HepG2 (cell line): ENCODE results near the gene FGF16. TPM values are rescaled to one million over a fixed set of nuclear protein-coding genes. Genes with fewer than 3 reads are reported as not detected.

Source experiments
- ATAC-seq: fragments of 200-7000 bp; cut with Tn5 transposase; 3 replicates; pipeline ENCODE4 v1.9.1; 2020; ENCODE audit warnings: mild to moderate bottlenecking, moderate library complexity
- BruUV-seq: library from RNA; stranded (reverse); fragments of 400-500 nt; replicated peaks from 2 replicates; lab custom pipeline; 2021; lab: Mats Ljungman, UMichigan
- CTCF ChIA-PET: fragments of 300-600 bp; formaldehyde crosslinking; extraction: SDS; loops from one replicate; lab custom pipeline; 2021; ENCODE audit warnings: low total read pairs, inconsistent platforms, low intra/inter-chr PET ratio; lab: Yijun Ruan, JAX
- POLR2A ChIA-PET: fragments of 350-600 bp; sonication (Branson Sonifier 250); formaldehyde crosslinking; loops from one replicate; lab custom pipeline; 2020; ENCODE audit warnings: antibody characterized with exemption, inconsistent platforms; lab: Yijun Ruan, JAX
- DNase-seq: peaks from one replicate; pipeline ENCODE4 v3.0.0-alpha.2; 2015; ENCODE audit warnings: low spot score
- FAIRE-seq: peaks from 3 replicates; lab custom pipeline; 2011; peaks lifted over from hg19 to GRCh38; lab: Jason Lieb, UNC
- H2AFZ ChIP-seq: one replicate; pipeline ENCODE4 v1.6.1; 2011; ENCODE audit warnings: low read length, inconsistent platforms
- H3K27ac ChIP-seq: fragments of 300-600 bp; 3 replicates; pipeline ENCODE4 v1.8.0; 2011; ENCODE audit warnings: mixed run types, mild to moderate bottlenecking, mixed read lengths, low read length, inconsistent platforms; ENCODE audit not compliant: insufficient read depth; ENCODE audit errors: extremely low read length
- H3K27me3 ChIP-seq, 2 experiments: fragments of 200-600 bp in 1 of 2; 2 replicates in 1 of 2; 3 replicates in 1 of 2; pipeline versions ENCODE4 v1.6.0 to v1.8.0; 2011; ENCODE audit warnings: low read length in 2 of 2, mild to moderate bottlenecking in 2 of 2, moderate library complexity in 2 of 2, inconsistent platforms in 1 of 2; ENCODE audit not compliant: insufficient read depth in 2 of 2, control insufficient read depth in 1 of 2
- H3K36me3 ChIP-seq, 2 experiments: fragments of 200-600 bp in 1 of 2; replicated peaks in 1 of 2; 2 replicates in 1 of 2; 3 replicates in 1 of 2; pipeline versions ENCODE4 v1.5.1 to v1.8.0; 2011; ENCODE audit warnings: low read length in 2 of 2, inconsistent platforms in 1 of 2; ENCODE audit not compliant: insufficient read depth in 2 of 2, control insufficient read depth in 1 of 2
- H3K4me1 ChIP-seq: 2 replicates; pipeline ENCODE4 v1.5.1; 2012; ENCODE audit warnings: low read length, inconsistent platforms; ENCODE audit not compliant: insufficient read depth
- H3K4me2 ChIP-seq: 2 replicates; pipeline ENCODE4 v1.6.0; 2011; ENCODE audit warnings: low read depth, low read length, inconsistent platforms
- H3K4me3 ChIP-seq, 3 experiments: fragments of 200-600 bp in 1 of 3; sonication (generic), shearing (Covaris generic) in 1 of 3; replicated peaks in 1 of 3; 2 replicates each; pipeline ENCODE4 v1.5.1; 2011 to 2016; ENCODE audit warnings: low read length in 3 of 3, inconsistent platforms in 2 of 3, low read depth in 2 of 3, mild to moderate bottlenecking in 2 of 3, control low read depth in 1 of 3, mixed read lengths in 1 of 3; ENCODE audit not compliant: insufficient read depth in 1 of 3
- H3K79me2 ChIP-seq: one replicate; pipeline ENCODE4 v1.6.1; 2011; ENCODE audit warnings: low read length, inconsistent platforms; ENCODE audit not compliant: insufficient read depth
- H3K9ac ChIP-seq: 2 replicates; pipeline ENCODE4 v1.6.0; 2011; ENCODE audit warnings: mild to moderate bottlenecking, low read depth, low read length, inconsistent platforms; ENCODE audit not compliant: insufficient read depth
- H3K9me3 ChIP-seq: 2 replicates; pipeline ENCODE4 v1.5.1; 2012; ENCODE audit warnings: mild to moderate bottlenecking, low read length
- H4K20me1 ChIP-seq: 2 replicates; pipeline ENCODE4 v1.6.0; 2011; ENCODE audit warnings: inconsistent platforms, mild to moderate bottlenecking, low read length, moderate library complexity; ENCODE audit not compliant: insufficient read depth
- CHD2 ChIP-seq: IDR thresholded peaks from 2 replicates; pipeline ENCODE4 v1.6.1; 2011; ENCODE audit warnings: low read depth, low read length, improper control_type of control experiment
- FIP1L1 ChIP-seq: fragments of 200-400 bp; formaldehyde crosslinking; IDR thresholded peaks from 2 replicates; pipeline ENCODE4 v1.6.1; 2018; ENCODE audit warnings: low read depth, mild to moderate bottlenecking, low read length, moderate library complexity, borderline replicate concordance; ENCODE audit not compliant: insufficient read depth
- IKZF5 ChIP-seq: IDR thresholded peaks from 2 replicates; pipeline ENCODE4 v1.6.1; 2018; ENCODE audit warnings: missing genetic modification reagents, mild to moderate bottlenecking, missing compliant biosample characterization
- ISX ChIP-seq: sonication (generic); formaldehyde crosslinking; conservative IDR thresholded peaks from 2 replicates; pipeline ENCODE4 v1.5.0; 2020; ENCODE audit warnings: missing genetic modification reagents
- KLF12 ChIP-seq: sonication (generic); formaldehyde crosslinking; IDR thresholded peaks from 2 replicates; pipeline ENCODE4 v1.4.0; 2020; ENCODE audit warnings: missing genetic modification reagents, borderline replicate concordance
- MTERF4 ChIP-seq: sonication (generic); formaldehyde crosslinking; IDR thresholded peaks from 2 replicates; pipeline ENCODE4 v1.8.0; 2023; ENCODE audit warnings: mild to moderate bottlenecking, missing genetic modification reagents
- MYPOP ChIP-seq: sonication (generic); formaldehyde crosslinking; IDR thresholded peaks from 2 replicates; pipeline ENCODE4 v1.8.1; 2023; ENCODE audit warnings: mild to moderate bottlenecking, moderate library complexity, missing genetic modification reagents
- PATZ1 ChIP-seq: sonication (generic); formaldehyde crosslinking; IDR thresholded peaks from 2 replicates; pipeline ENCODE4 v1.4.0; 2020; ENCODE audit warnings: missing genetic modification reagents
- PBX2 ChIP-seq: IDR thresholded peaks from 2 replicates; pipeline ENCODE4 v1.6.1; 2016; ENCODE audit warnings: control low read depth
- STAT6 ChIP-seq: sonication (generic); formaldehyde crosslinking; IDR thresholded peaks from 2 replicates; pipeline ENCODE4 v1.4.0; 2020; ENCODE audit warnings: missing genetic modification reagents, mild to moderate bottlenecking, borderline replicate concordance
- ZBTB10 ChIP-seq: sonication (generic); formaldehyde crosslinking; IDR thresholded peaks from 2 replicates; pipeline ENCODE4 v1.4.0; 2020; ENCODE audit warnings: missing genetic modification reagents, borderline replicate concordance
- ZNF564 ChIP-seq: sonication (generic); formaldehyde crosslinking; IDR thresholded peaks from 2 replicates; pipeline ENCODE4 v1.8.1; 2023; ENCODE audit warnings: mild to moderate bottlenecking, missing genetic modification reagents
- in situ Hi-C: cut with HindIII; loops from 2 replicates; pipeline ENCODE4 v1.10.0; 2017; ENCODE audit warnings: low pct_unique_long_range_greater_than_20kb; ENCODE audit not compliant: extremely low pct_ligation_motif_present
- intact Hi-C: fragments of 100-400 bp; cut with micrococcal nuclease; formaldehyde crosslinking; loops from one replicate; pipeline ENCODE4 v1.10.0; 2022; ENCODE audit not compliant: unreplicated experiment
- polyA plus RNA-seq, 8 experiments: library from polyadenylated mRNA; depleted of rRNA in 3 of 8; stranded (reverse) in 7 of 8; unstranded in 1 of 8; fragments of >200 nt; fragmentation: Illumina TruSeq in 4 of 8; extraction: Trizol in 4 of 8; gene quantifications; 2 replicates each; pipeline versions ENCODE4 v1.2.1 to v1.2.3, GENCODE V29; 2011 to 2016; ENCODE audit warnings: low read depth in 4 of 8, missing spikeins in 1 of 8, mixed read lengths in 1 of 8; ENCODE audit not compliant: insufficient read depth in 1 of 8
- total RNA-seq, 5 experiments: library from RNA; depleted of rRNA; stranded (reverse); fragments of >200 nt; fragmentation: Illumina TruSeq; extraction: Trizol; gene quantifications; 2 replicates each; pipeline ENCODE4 v1.2.3, GENCODE V29; 2016; ENCODE audit warnings: low read depth in 1 of 5

Gene FGF16
- total and polyA plus RNA-seq, 2 of the 13 experiments (the other 11 are each of a cell fraction or from before 2014, with no cell fraction given): not detected

- ChIA-PET CTCF (no interaction called here), POLR2A (no interaction called here)
- no TSS peak for BruUV-seq
- Histone ChIP-seq H3K27me3 (no peaks in the 10 kb centered on the region), H3K9ac (no peak overlapping the region), H3K4me3 (no peak overlapping the region), H3K4me2 (no peak overlapping the region), H4K20me1 (no peaks in the 10 kb centered on the region), H3K36me3 (no peaks in the 10 kb centered on the region), H3K4me1 (no peaks in the 10 kb centered on the region), H2AFZ (no peak overlapping the region), H3K9me3 (no peaks in the 10 kb centered on the region), H3K27ac (no peak overlapping the region), H3K79me2 (no peaks in the 10 kb centered on the region)
- intact Hi-C loops (no loop called here), in situ Hi-C loops (no loop called here)
- ATAC-seq (no peak), DNase-seq (no peak), FAIRE-seq (no peak)
- TF ChIP-seq STAT6 (CRISPR knock-in tag) (no peak), PATZ1 (CRISPR knock-in tag) (no peak), ZNF564 (CRISPR knock-in tag) (no peak), MYPOP (no peak), KLF12 (CRISPR knock-in tag) (no peak), MTERF4 (CRISPR knock-in tag) (no peak), CHD2 (no peak), IKZF5 (CRISPR knock-in tag) (no peak), ZBTB10 (CRISPR knock-in tag) (no peak), PBX2 (CRISPR knock-in tag) (no peak), FIP1L1 (no peak), ISX (CRISPR knock-in tag) (no peak)
Measured at GRCh38 chrX:77441479-77441878, 5.7 kb upstream of the FGF16 start.
